ENCODE measurements around the gene CCDC68.
"Not testable (repeated sequence)": the region's sequence is repeated elsewhere in the genome, so short reads cannot be mapped to it uniquely, and the experiment has no call there.

Gene CCDC68

GRCh38 chr18:54871231-54871630 is 88.0 kb downstream of the CCDC68 start:
- FAIRE-seq = no peak

- FAIRE-seq = no peak
Measured at GRCh38 chr18:54867131-54867530, 92.1 kb downstream of the CCDC68 start.

GRCh38 chr18:54860941-54861340 is 98.3 kb downstream of the CCDC68 start:
- FAIRE-seq = no peak

GRCh38 chr18:54859667-54860421 is 99.4 kb downstream of the CCDC68 start:
- no peak for FAIRE-seq

- no peak for FAIRE-seq
Measured at GRCh38 chr18:54857499-54857898, 101.8 kb downstream of the CCDC68 start.

- FAIRE-seq = no peak
Measured at GRCh38 chr18:54856105-54856646, 103.1 kb downstream of the CCDC68 start.

GRCh38 chr18:54855050-54855449 is 104.2 kb downstream of the CCDC68 start:
- FAIRE-seq = not testable (repeated sequence)

GRCh38 chr18:54852780-54853675 is 106.2 kb downstream of the CCDC68 start:
- FAIRE-seq = no peak
